GM12878 (cell line): Measurements from ENCODE around the gene NEK3. TPM values are rescaled to one million over a fixed set of nuclear protein-coding genes. Genes with fewer than 3 reads are reported as not detected.

Experiments used
- ATAC-seq: fragments of 200-7000 bp; cut with Tn5 transposase; 3 replicates; pipeline ENCODE4 v1.9.1; 2020; ENCODE audit warnings: mild to moderate bottlenecking, moderate library complexity
- BruUV-seq: library from RNA; stranded (reverse); fragments of 400-500 nt; replicated peaks from 2 replicates; lab custom pipeline; 2021; lab: Mats Ljungman, UMichigan
- CTCF ChIA-PET: fragments of 300-600 bp; sonication (Branson Sonifier 250); formaldehyde crosslinking; extraction: SDS; loops from one replicate; lab custom pipeline; 2021; ENCODE audit warnings: inconsistent platforms; lab: Yijun Ruan, JAX
- POLR2A ChIA-PET: fragments of 350-600 bp; formaldehyde crosslinking; extraction: SDS; loops from one replicate; lab custom pipeline; 2021; ENCODE audit warnings: inconsistent platforms; lab: Charles Lee
- RAD21 ChIA-PET: fragments of 300-600 bp; sonication (Branson Sonifier 250); formaldehyde crosslinking; loops from one replicate; lab custom pipeline; 2023; ENCODE audit warnings: antibody characterized with exemption; ENCODE audit not compliant: unreplicated experiment; lab: Charles Lee
- SMC1A ChIA-PET: fragments of 300-600 bp; sonication (Branson Sonifier 250); formaldehyde crosslinking; loops from one replicate; lab custom pipeline; 2023; ENCODE audit not compliant: unreplicated experiment, uncharacterized antibody; lab: Charles Lee
- DNase-seq: peaks from one replicate; pipeline ENCODE4 v3.0.0-alpha.2; 2011; ENCODE audit warnings: low read depth, low spot score
- FAIRE-seq: peaks from 3 replicates; lab custom pipeline; 2011; peaks lifted over from hg19 to GRCh38; lab: Jason Lieb, UNC
- H2AFZ ChIP-seq: 2 replicates; pipeline ENCODE4 v1.6.0; 2011; ENCODE audit warnings: low read depth, low read length, control low read depth; ENCODE audit not compliant: control insufficient read depth
- H3K27ac ChIP-seq: 2 replicates; pipeline ENCODE4 v1.5.1; 2011; ENCODE audit warnings: control low read depth; ENCODE audit not compliant: control insufficient read depth, insufficient read depth
- H3K27me3 ChIP-seq, 2 experiments: replicated peaks in 1 of 2; 2 replicates each; pipeline versions ENCODE4 v1.6.0 to v1.6.1; 2011; ENCODE audit warnings: low read length in 1 of 2; ENCODE audit not compliant: control insufficient read depth in 2 of 2, insufficient read depth in 2 of 2
- H3K36me3 ChIP-seq, 2 experiments: 2 replicates each; pipeline ENCODE4 v1.5.1; 2011; ENCODE audit warnings: low read length in 1 of 2; ENCODE audit not compliant: control insufficient read depth in 2 of 2, insufficient read depth in 2 of 2
- H3K4me1 ChIP-seq: 2 replicates; pipeline ENCODE4 v1.6.1; 2011; ENCODE audit warnings: mild to moderate bottlenecking, low read length, moderate library complexity, mixed read lengths; ENCODE audit not compliant: control insufficient read depth, insufficient read depth
- H3K4me2 ChIP-seq: 2 replicates; pipeline ENCODE4 v1.6.0; 2011; ENCODE audit warnings: control low read depth; ENCODE audit not compliant: control insufficient read depth, insufficient read depth
- H3K4me3 ChIP-seq: fragments of 200-600 bp; sonication (generic); 2 replicates; pipeline ENCODE4 v1.5.1; 2016
- H3K79me2 ChIP-seq: 2 replicates; pipeline ENCODE4 v1.6.0; 2011; ENCODE audit warnings: low read length; ENCODE audit not compliant: control insufficient read depth, insufficient read depth
- H3K9ac ChIP-seq: 2 replicates; pipeline ENCODE4 v1.8.0; 2011; ENCODE audit warnings: low read length, control low read depth, mixed read lengths; ENCODE audit not compliant: control insufficient read depth, insufficient read depth
- H3K9me3 ChIP-seq: replicated peaks from 3 replicates; pipeline ENCODE4 v1.5.1; 2011; ENCODE audit warnings: mild to moderate bottlenecking, low read length; ENCODE audit not compliant: control insufficient read depth, insufficient read depth
- H4K20me1 ChIP-seq: 2 replicates; pipeline ENCODE4 v1.6.0; 2011; ENCODE audit not compliant: control insufficient read depth, insufficient read depth
- CREB1 ChIP-seq: IDR thresholded peaks from 2 replicates; pipeline ENCODE4 v1.6.1; 2012; ENCODE audit warnings: low read depth, mild to moderate bottlenecking, inconsistent platforms
- NRF1 ChIP-seq: conservative IDR thresholded peaks from 2 replicates; pipeline ENCODE4 v1.6.1; 2011; ENCODE audit warnings: mild to moderate bottlenecking, low read depth, low read length, improper control_type of control experiment
- POLR2AphosphoS2 ChIP-seq: IDR thresholded peaks from 2 replicates; pipeline ENCODE4 v1.6.1; 2011; ENCODE audit warnings: low read depth, mild to moderate bottlenecking, low read length, improper control_type of control experiment, moderate library complexity
- SIN3A ChIP-seq: IDR thresholded peaks from 2 replicates; pipeline ENCODE4 v1.6.1; 2012; ENCODE audit warnings: low read depth, low read length, improper control_type of control experiment
- TCF3 ChIP-seq: IDR thresholded peaks from 2 replicates; pipeline ENCODE4 v1.6.1; 2012; ENCODE audit warnings: low read depth, mild to moderate bottlenecking, low read length, borderline replicate concordance; ENCODE audit not compliant: insufficient read depth
- TCF7 ChIP-seq: IDR thresholded peaks from 2 replicates; pipeline ENCODE4 v1.6.1; 2014; ENCODE audit warnings: antibody characterized with exemption, borderline replicate concordance
- WGBS: methylation state at CpG from one replicate; pipeline ENCODE4 v1.1.6; 2016; ENCODE audit warnings: low lambda C conversion rate; ENCODE audit not compliant: insufficient replicate concordance, insufficient coverage; ENCODE audit errors: missing lambda C conversion rate; 5-methylcytosine and 5-hydroxymethylcytosine counted together
- in situ Hi-C: fragments of 300-500 bp; cut with MboI; formaldehyde crosslinking; loops from 9 replicates; pipeline ENCODE4 v1.14.3; 2018; ENCODE audit warnings: mixed read lengths
- intact Hi-C: fragments of 100-400 bp; cut with micrococcal nuclease; formaldehyde crosslinking; loops from one replicate; pipeline ENCODE4 v1.14.2; 2022; ENCODE audit not compliant: unreplicated experiment
- polyA plus RNA-seq, 11 experiments: library from polyadenylated mRNA; depleted of rRNA in 4 of 11; unstranded in 6 of 11; stranded (reverse) in 5 of 11; fragments of >200 nt; fragmentation: Nextera tagmentation in 4 of 11; fragmentation: Illumina TruSeq in 1 of 11; extraction: Ambion mirVana in 4 of 11; extraction: Trizol in 1 of 11; gene quantifications; 1 replicate in 1 of 11; 2 replicates in 10 of 11; pipeline versions ENCODE4 v1.2.1 to v1.2.3, GENCODE V29; 2011 to 2016; ENCODE audit warnings: inconsistent platforms in 2 of 11, missing spikeins in 2 of 11, low read depth in 1 of 11
- total RNA-seq, 4 experiments: library from RNA; depleted of rRNA in 3 of 4; stranded (reverse); fragments of >200 nt in 3 of 4; fragmentation: Illumina TruSeq in 1 of 4; extraction: Trizol in 1 of 4; gene quantifications; 2 replicates each; pipeline versions ENCODE4 v1.2.1 to v1.2.3, GENCODE V29; 2013 to 2021
- TF ChIP-seq, protein P1 (sequence below): fragments of 450-650 bp; formaldehyde crosslinking; IDR thresholded peaks from 2 replicates; pipeline ENCODE4 v1.5.0; 2022; ENCODE audit warnings: mild to moderate bottlenecking, missing genetic modification characterization

Gene NEK3
- total and polyA plus RNA-seq, 10 of the 15 experiments (the other 5 are each of a cell fraction or from before 2014, with no cell fraction given): 2.9 to 9.3 (median 5.9) TPM

DNA sequence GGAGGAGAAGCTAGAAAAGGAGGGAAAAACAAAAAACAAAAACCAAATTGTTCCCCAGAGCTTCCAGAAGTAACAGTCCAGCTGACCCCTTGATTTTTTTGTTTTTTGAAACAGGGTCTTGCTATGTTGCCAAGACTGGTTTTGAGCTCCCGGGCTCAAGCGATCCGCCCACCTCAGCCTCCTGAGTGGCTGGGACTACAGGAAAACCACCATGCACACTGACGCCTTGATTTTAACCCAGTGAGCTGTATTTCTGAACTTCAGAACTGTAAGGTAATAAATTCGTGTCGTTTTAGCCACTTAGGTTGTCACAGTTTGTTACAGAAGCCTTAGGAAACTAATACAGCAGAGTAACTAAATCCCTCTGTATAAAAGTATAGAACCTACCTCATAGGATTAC lies 1.1 kb upstream of the NEK3 start:
- ChIA-PET POLR2A (no interaction called here), SMC1A (interaction anchor here (0.6 to 1.2 kb wide), 2 partner anchors 17 to 347 kb away, joined by 3 read pairs; no protein-coding TSS in a partner anchor), RAD21 (interaction anchor here (1.2 kb wide), 1 partner anchor 15 kb away, joined by 3 read pairs; no protein-coding TSS in a partner anchor), CTCF (interaction anchor here (1.0 to 1.5 kb wide), 2 partner anchors 29 to 33 kb away, joined by 3 to 4 read pairs; no protein-coding TSS in a partner anchor)
- ATAC-seq: no peak
- no peak overlapping the region for H3K9ac ChIP-seq
- H3K27me3 ChIP-seq: no peaks in the 10 kb centered on the region
- intact Hi-C loops (no loop called here), in situ Hi-C loops (no loop called here)
- BruUV-seq: no TSS peak
- WGBS: 100% methylated on average over 6 of the region's 6 CpGs
- no peaks in the 10 kb centered on the region for H3K9me3 ChIP-seq
- no peak overlapping the region for H3K4me3 ChIP-seq
- no peak overlapping the region for H3K4me2 ChIP-seq
- H4K20me1 ChIP-seq: no peaks in the 10 kb centered on the region
- no peaks in the 10 kb centered on the region for H3K79me2 ChIP-seq
- peaks cover 5% of the 10 kb centered on the region; the same call in 1 of the 2 replicates for H3K4me1 ChIP-seq
- no peak for FAIRE-seq
- TF ChIP-seq, protein P1, sequence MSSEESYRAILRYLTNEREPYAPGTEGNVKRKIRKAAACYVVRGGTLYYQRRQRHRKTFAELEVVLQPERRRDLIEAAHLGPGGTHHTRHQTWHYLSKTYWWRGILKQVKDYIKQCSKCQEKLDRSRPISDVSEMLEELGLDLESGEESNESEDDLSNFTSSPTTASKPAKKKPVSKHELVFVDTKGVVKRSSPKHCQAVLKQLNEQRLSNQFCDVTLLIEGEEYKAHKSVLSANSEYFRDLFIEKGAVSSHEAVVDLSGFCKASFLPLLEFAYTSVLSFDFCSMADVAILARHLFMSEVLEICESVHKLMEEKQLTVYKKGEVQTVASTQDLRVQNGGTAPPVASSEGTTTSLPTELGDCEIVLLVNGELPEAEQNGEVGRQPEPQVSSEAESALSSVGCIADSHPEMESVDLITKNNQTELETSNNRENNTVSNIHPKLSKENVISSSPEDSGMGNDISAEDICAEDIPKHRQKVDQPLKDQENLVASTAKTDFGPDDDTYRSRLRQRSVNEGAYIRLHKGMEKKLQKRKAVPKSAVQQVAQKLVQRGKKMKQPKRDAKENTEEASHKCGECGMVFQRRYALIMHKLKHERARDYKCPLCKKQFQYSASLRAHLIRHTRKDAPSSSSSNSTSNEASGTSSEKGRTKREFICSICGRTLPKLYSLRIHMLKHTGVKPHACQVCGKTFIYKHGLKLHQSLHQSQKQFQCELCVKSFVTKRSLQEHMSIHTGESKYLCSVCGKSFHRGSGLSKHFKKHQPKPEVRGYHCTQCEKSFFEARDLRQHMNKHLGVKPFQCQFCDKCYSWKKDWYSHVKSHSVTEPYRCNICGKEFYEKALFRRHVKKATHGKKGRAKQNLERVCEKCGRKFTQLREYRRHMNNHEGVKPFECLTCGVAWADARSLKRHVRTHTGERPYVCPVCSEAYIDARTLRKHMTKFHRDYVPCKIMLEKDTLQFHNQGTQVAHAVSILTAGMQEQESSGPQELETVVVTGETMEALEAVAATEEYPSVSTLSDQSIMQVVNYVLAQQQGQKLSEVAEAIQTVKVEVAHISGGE (CRISPR knock-in tag): no peak
- TF ChIP-seq SIN3A (no peak), CREB1 (no peak), POLR2AphosphoS2 (no peak), TCF7 (no peak), NRF1 (no peak), TCF3 (no peak)
- no peak overlapping the region for H2AFZ ChIP-seq
- no peak overlapping the region for H3K27ac ChIP-seq
- DNase-seq: no peak
- no peaks in the 10 kb centered on the region for H3K36me3 ChIP-seq
